Skin of body (tissue), 2 donors: ENCODE results near the gene MYH4. TPM values are rescaled to one million over a fixed set of nuclear protein-coding genes. Genes with fewer than 3 reads are reported as not detected.

Experiments
- DNase-seq: peaks from one replicate; lab custom pipeline; 2025; lab: John Stamatoyannopoulos, UW
- total RNA-seq: library from RNA; depleted of rRNA; stranded (reverse); fragments of >200 nt; gene quantifications from one replicate; pipeline ENCODE4 v1.2.3, GENCODE V29; 2014

Gene MYH4
- total RNA-seq, 1 donor from 2014 or later = under 0.01 TPM

GRCh38 chr17:10421900-10422542, 47.3 kb downstream of the MYH4 start, which contains the start of gene MYH8:
MYH8 (minus strand) TSS chr17:10421950; CDS start chr17:10420227, 1,723 bp downstream.
- no peak for DNase-seq

GRCh38 chr17:10421211-10421610, 48.1 kb downstream of the MYH4 start:
- DNase-seq = no peak

GRCh38 chr17:10420811-10421210, 48.5 kb downstream of the MYH4 start:
- no peak for DNase-seq

- no peak for DNase-seq
Measured at GRCh38 chr17:10417431-10417830, 51.9 kb downstream of the MYH4 start.

- DNase-seq = no peak
Measured at GRCh38 chr17:10415161-10415560, 54.2 kb downstream of the MYH4 start.

GRCh38 chr17:10403589-10403988, 65.8 kb downstream of the MYH4 start:
- DNase-seq = no peak

GRCh38 chr17:10398352-10398751, 71.0 kb downstream of the MYH4 start:
- DNase-seq = no peak

- no peak for DNase-seq
Measured at GRCh38 chr17:10396524-10397163, 72.7 kb downstream of the MYH4 start.

- DNase-seq = no peak
Measured at GRCh38 chr17:10394201-10394887, 75.0 kb downstream of the MYH4 start.

Other genes starting within 250 kb of the MYH4 start
- under 0.01 TPM for gene MYH13, start 96.6 kb downstream of the MYH4 start, total RNA-seq
- 442 TPM for gene MYH8, start 47.6 kb downstream of the MYH4 start, total RNA-seq
- 3.2 TPM for gene MYH1, start 49.0 kb upstream of the MYH4 start, total RNA-seq
- gene MYH2, start 80.1 kb upstream of the MYH4 start, total RNA-seq = 79.7 TPM
- gene MYH3, start 187.8 kb upstream of the MYH4 start, total RNA-seq = 1,094 TPM
- gene SCO1, start 228.0 kb upstream of the MYH4 start, total RNA-seq = 15.4 TPM
- 16.3 TPM for gene ADPRM, start 228.0 kb upstream of the MYH4 start, total RNA-seq